ENCODE measurements around the gene GAPDHS.

- TF ChIP-seq, protein P1, sequence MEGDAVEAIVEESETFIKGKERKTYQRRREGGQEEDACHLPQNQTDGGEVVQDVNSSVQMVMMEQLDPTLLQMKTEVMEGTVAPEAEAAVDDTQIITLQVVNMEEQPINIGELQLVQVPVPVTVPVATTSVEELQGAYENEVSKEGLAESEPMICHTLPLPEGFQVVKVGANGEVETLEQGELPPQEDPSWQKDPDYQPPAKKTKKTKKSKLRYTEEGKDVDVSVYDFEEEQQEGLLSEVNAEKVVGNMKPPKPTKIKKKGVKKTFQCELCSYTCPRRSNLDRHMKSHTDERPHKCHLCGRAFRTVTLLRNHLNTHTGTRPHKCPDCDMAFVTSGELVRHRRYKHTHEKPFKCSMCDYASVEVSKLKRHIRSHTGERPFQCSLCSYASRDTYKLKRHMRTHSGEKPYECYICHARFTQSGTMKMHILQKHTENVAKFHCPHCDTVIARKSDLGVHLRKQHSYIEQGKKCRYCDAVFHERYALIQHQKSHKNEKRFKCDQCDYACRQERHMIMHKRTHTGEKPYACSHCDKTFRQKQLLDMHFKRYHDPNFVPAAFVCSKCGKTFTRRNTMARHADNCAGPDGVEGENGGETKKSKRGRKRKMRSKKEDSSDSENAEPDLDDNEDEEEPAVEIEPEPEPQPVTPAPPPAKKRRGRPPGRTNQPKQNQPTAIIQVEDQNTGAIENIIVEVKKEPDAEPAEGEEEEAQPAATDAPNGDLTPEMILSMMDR (conservative IDR thresholded peaks at IDR 0.05; ENCODE audit: low read depth, low read length) = no peak
- TF ChIP-seq, protein P2, sequence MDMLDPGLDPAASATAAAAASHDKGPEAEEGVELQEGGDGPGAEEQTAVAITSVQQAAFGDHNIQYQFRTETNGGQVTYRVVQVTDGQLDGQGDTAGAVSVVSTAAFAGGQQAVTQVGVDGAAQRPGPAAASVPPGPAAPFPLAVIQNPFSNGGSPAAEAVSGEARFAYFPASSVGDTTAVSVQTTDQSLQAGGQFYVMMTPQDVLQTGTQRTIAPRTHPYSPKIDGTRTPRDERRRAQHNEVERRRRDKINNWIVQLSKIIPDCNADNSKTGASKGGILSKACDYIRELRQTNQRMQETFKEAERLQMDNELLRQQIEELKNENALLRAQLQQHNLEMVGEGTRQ (IDR thresholded peaks at IDR 0.05; ENCODE audit: low read depth, low read length) = no peak
- no peak for TF ChIP-seq POLR2A (IDR thresholded peaks at IDR 0.05; ENCODE audit: low read depth, low read length)
- no peak for TF ChIP-seq SMC3 (IDR thresholded peaks at IDR 0.05; ENCODE audit: low read depth, low read length)
Observed at GRCh38 chr19:35539850-35540249, 6.6 kb downstream of the GAPDHS start.
